ENCODE measurements around the gene FNDC11.

The FNDC11 gene

DNA sequence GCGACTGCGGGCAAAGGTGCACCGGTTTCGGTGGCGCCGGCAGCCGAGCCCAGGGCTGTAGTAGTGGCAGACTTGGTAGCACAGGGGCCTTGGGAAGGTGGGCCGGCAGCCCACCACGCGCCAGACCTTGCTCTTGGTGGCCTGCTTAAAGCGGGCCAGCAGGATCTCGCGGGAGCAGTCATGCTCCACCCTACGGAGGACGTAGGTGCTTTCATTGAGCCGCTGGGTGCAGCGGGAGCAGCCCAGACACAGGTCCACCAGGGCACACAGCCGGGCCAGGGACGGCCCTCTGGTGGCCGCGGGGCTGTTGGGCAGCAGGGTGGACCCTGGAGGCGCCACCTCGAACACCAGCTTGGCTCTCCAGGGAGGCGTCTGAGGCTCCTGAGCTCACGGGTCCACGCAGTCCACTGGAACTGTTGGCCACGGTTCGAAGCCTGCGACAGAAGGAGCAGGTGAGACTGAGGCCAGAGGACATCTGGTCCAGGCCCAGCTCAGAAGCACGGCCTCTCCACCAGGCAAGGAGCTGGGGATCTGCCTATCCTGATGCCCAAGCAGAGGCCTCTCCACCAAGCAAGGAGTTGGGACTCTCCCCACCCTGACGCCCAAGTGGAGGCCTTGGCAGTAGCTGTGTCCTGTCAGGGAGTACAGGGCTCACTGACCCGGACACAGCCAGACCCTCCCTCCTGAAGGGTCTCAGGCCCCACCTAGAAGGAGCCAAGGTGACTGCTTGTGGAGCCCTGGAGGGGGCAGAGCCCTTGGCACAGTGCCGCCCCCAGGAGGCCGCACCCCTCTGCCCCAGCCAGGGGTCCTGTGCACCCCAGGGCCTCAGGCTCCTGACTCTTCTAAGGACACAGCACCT, 19.1 kb downstream of the FNDC11 start:
- no peak overlapping the region for H3K27ac ChIP-seq

DNA sequence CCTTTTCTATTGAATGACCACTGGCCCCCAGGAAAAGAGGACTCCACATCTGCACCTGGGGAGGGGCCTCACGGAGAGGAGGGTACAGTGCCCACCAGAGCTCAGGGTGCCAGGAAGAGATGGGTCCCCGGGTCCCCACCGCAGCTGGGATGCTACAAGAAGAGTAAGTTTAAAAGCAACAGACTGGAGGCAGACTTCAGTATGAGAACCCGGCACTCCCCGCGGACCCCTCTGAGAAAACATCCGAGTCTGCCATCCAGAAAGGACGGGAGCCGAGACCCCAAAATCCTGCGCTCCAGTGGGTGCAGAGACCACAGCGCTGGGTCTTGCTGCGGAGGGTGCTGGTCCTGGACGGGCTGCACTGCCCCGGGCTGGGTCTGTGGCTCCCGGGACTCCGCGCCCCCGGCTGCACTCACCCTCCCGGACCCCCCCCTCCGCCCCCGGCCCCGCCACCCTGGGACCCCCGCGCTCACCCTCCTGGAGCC, 19.7 kb downstream of the FNDC11 start:
- no peak overlapping the region for H3K27ac ChIP-seq
- no peak for TF ChIP-seq ZFX (IDR thresholded peaks at IDR 0.05; ENCODE audit: borderline replicate concordance)
- TF ChIP-seq, protein P1, sequence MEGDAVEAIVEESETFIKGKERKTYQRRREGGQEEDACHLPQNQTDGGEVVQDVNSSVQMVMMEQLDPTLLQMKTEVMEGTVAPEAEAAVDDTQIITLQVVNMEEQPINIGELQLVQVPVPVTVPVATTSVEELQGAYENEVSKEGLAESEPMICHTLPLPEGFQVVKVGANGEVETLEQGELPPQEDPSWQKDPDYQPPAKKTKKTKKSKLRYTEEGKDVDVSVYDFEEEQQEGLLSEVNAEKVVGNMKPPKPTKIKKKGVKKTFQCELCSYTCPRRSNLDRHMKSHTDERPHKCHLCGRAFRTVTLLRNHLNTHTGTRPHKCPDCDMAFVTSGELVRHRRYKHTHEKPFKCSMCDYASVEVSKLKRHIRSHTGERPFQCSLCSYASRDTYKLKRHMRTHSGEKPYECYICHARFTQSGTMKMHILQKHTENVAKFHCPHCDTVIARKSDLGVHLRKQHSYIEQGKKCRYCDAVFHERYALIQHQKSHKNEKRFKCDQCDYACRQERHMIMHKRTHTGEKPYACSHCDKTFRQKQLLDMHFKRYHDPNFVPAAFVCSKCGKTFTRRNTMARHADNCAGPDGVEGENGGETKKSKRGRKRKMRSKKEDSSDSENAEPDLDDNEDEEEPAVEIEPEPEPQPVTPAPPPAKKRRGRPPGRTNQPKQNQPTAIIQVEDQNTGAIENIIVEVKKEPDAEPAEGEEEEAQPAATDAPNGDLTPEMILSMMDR (IDR thresholded peaks at IDR 0.05), result no peak

More for the DNA sequence above, 19.1 kb downstream of the FNDC11 start:
- TF ChIP-seq, protein P1 (IDR thresholded peaks at IDR 0.05), result 0 out of 2 replicates have a peak, but pooled peaks have one; percentile 6
- TF ChIP-seq ZFX (IDR thresholded peaks at IDR 0.05; ENCODE audit: borderline replicate concordance), result no peak

DNA sequence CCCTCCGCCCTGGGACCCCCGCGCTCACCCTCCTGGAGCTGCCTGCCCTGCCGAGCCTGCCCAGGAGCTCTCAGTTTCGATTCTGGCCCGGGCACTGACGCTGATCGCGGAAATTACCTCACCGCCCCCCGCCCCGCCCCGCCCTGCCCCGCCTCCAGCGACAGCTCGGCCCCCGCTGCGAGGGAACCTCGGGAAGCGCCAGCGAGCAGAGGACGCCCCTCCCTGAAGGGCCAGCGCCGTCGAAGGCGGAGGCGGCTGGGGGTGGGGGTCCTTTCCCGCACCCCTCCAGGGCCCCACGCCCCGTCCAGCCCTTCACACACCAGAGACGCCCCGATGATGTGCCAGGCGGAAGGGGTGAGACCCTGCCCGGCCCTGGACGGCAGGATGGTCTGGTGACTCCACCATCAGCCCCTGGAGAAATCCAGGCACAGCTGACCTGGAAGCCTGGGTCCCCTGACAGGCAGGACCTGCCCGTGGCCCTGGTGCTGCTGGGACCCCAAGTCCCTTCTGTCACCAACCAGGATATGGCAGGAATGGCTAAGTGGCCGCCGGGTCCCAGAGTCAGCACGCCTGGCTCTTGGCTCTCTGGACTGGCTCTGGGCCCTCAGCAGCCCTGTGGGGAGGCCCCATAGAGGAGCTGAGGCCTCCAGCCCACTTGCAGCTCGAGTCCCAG, 20.3 kb downstream of the FNDC11 start, which contains the start of gene HELZ2:
Gene HELZ2, minus strand, starts transcription at position 84 of the 673 bp plus-strand sequence. CDS start 1,854 bp downstream, outside the sequence.
- no peak for TF ChIP-seq ZFX (IDR thresholded peaks at IDR 0.05; ENCODE audit: borderline replicate concordance)
- TF ChIP-seq, protein P1 (IDR thresholded peaks at IDR 0.05), result no peak
- no peak within 1 kb of the TSS for H3K27ac ChIP-seq

DNA sequence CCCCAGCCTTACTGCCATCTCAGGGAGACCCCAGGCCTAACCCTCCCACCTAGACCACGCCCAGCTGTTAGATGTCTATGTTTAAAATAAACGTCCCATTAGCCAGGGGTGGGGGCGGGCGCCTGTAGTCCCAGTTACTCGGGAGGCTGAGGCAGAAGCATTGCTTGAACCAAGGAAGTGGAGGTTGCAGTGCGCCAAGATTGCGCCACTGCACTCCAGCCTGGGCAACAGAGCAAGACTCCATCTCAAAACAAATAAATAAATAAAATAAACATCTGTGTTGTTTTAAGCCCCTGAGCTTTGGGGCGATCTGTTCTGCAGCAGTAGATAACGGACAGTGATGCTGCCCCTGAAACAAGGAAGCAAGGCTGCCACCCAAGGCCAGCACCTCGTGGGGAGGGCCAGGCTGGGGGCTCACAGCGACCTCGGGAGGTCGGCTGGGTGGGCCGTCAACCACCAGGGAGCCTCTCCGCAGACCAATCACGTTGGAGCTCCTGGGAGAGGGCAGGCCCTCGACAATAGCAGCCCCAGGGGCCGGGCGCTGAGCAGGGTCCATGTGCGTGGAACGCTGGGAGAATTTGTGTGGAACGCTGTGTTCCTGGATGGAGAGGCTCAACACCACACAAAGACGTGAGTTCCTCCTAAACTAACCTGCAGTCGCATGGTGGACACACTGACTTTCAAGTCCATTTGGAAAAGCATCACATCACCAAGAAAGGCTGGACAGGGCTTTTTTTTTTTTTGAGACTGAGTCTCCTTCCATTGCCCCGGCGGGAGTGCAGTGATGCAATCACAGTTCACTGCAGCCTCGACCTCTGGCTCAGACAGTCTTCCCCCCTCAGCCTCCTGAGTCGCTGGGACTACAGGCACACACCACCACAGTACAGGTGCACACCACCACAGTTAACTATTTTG, 21.1 kb downstream of the FNDC11 start:
- TF ChIP-seq, protein P1 (IDR thresholded peaks at IDR 0.05), result no peak
- TF ChIP-seq ZFX (IDR thresholded peaks at IDR 0.05; ENCODE audit: borderline replicate concordance), result no peak
- no peak overlapping the region for H3K27ac ChIP-seq

DNA sequence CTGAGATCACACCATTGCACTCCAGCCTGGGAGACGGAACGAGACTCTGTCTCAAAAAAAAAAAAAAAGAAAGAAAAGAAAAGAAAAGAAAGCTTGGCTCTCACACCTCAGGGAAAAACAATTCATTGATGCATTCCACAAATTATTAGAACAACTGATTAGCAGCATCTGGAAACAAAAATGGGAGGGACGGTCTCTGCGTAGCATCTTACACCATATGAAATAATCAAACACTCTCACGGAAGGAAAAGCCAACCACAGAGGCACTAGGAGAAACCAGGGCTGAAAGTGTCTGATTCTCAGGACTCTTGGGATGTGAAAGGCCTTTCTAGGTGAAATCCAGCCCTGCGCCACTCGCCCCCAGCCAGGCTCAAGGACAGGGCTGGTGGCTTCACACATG, 22.4 kb downstream of the FNDC11 start:
- TF ChIP-seq, protein P1 (IDR thresholded peaks at IDR 0.05), result no peak
- no peak for TF ChIP-seq ZFX (IDR thresholded peaks at IDR 0.05; ENCODE audit: borderline replicate concordance)
- no peak overlapping the region for H3K27ac ChIP-seq

DNA sequence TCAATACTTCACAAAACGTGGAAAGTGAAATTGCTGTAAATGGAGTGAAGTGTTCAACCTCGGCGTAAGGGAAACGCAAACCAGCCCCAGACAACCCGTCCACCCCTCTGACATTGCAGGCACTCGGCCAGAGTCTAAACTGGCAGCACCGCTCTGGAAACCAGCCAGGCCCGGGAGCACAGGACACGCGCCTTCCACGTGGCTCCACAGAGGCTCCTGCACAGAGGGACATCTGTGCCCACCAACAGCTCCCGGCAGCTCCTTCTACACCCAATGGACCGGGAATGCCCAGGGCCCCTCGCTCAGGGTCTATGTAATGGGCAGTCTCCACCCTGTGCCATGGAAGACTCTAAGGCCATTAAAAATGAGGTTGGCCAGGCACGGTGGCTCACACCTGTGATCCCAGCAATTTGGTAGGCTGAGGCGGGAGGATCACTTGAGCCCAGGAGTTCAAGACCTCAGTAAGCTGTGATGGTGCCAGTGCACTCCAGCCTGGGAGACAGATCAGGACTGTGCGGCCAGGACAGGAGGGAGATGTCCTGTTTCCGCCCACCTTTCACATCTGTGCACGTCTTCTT, 23.4 kb downstream of the FNDC11 start:
- H3K27ac ChIP-seq, result no peak overlapping the region

More for the DNA sequence above, 23.4 kb downstream of the FNDC11 start:
- TF ChIP-seq, protein P1 (IDR thresholded peaks at IDR 0.05), result no peak
- TF ChIP-seq ZFX (IDR thresholded peaks at IDR 0.05; ENCODE audit: borderline replicate concordance), result no peak
